ENCODE measurements around the gene PSME3IP1.

The PSME3IP1 gene

DNA sequence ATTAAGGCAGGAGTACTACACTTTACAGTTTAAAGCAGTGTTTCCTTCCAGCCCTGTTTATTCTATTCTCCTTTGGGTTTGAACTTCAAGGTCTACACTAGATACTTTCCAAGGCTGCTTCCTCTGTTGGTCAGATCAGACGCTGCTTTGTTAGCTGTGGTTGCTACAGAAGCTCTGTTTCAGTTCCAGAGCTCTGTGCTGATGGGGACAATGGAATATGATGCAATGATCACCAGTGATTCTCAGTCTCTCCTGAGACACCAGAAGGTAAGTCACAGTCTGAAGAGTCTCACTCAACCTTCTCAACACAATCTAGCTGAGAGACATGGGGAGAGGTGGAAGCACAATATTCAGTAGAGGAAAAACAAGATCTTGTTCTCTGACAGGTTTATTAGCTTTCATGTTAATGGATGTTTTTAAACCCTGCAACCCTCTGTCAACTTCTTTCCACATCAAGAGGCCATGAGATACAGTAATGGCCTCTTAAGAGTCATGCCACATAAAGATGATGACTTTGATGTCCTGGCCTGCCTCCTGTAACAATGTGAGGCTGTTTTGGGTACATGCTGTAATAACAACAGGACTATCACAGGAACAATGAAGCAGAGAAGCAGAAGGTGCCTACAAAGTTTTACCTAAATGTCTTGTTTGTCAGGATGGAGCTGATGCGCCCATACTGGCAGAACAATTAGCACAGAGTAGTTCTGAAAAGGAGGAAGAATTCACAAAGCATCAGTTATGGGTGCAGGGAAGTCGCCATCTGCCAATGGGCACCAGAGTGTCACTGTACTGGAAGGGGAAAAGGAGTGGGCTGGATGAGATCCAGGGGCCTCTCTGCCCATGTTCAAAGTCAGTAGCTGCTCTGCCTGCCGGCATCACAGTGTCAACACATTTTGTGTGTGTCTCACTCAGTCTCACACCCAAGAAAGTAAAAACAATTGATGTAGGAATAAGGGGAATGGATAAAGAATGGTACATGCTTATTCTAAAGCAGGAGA lies 33.4 kb downstream of the PSME3IP1 start:
- no peak for TF ChIP-seq CTCF (conservative IDR thresholded peaks at IDR 0.05; ENCODE audit: control insufficient read depth, insufficient read depth, low read depth, low read length)
- DNase-seq (ENCODE audit: low read depth): no peak
- no peak overlapping the region for H3K4me3 ChIP-seq (ENCODE audit: control insufficient read depth, low read depth, low read length)

- DNase-seq (ENCODE audit: low read depth): no peak
- no peak for TF ChIP-seq CTCF (conservative IDR thresholded peaks at IDR 0.05; ENCODE audit: control insufficient read depth, insufficient read depth, low read depth, low read length)
- H3K4me3 ChIP-seq (ENCODE audit: control insufficient read depth, low read depth, low read length): no peak overlapping the region
These were observed 34.5 kb downstream of the PSME3IP1 start for GRCh38 chr16:57151369-57151768.

DNA sequence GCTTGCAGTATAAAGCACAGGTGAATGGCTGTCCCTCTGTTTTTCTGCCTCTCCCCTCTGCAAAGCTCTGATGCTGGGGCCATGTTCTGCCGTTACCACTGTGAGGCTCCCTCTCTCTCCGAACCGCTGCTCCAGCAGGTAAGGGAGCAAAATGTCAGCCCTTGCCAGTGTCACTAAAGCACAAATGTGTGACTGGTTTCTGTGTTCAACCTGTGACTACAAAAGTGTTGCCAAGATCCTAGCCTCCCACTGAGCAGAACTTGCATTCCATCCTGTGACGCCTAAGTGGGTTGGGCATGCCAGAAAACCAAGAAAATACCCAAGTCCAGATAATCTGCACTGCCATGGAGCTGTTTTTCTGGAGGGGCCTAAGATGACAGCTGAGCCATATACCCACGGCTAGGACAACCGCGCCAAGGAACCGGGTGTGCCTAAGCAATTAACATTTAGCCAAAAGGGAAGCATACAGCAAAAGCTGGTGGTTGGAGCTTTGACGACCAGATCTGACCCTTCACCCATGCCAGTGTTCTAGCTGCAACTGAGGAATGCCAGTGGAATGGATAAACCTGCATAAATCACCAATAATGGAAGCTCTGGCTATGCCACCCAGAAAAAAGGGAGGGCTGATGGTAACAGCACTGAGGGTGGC lies 35.0 kb downstream of the PSME3IP1 start:
- H3K4me3 ChIP-seq (ENCODE audit: control insufficient read depth, low read depth, low read length): no peak overlapping the region
- no peak for DNase-seq (ENCODE audit: low read depth)
- TF ChIP-seq CTCF (conservative IDR thresholded peaks at IDR 0.05; ENCODE audit: control insufficient read depth, insufficient read depth, low read depth, low read length): no peak

- no peak for TF ChIP-seq CTCF (conservative IDR thresholded peaks at IDR 0.05; ENCODE audit: control insufficient read depth, insufficient read depth, low read depth, low read length)
- H3K4me3 ChIP-seq (ENCODE audit: control insufficient read depth, low read depth, low read length): no peak overlapping the region
- DNase-seq (ENCODE audit: low read depth): no peak
These were observed 36.4 kb downstream of the PSME3IP1 start for GRCh38 chr16:57149391-57149790.

- no peak for DNase-seq (ENCODE audit: low read depth)
- no peak overlapping the region for H3K4me3 ChIP-seq (ENCODE audit: control insufficient read depth, low read depth, low read length)
- TF ChIP-seq CTCF (conservative IDR thresholded peaks at IDR 0.05; ENCODE audit: control insufficient read depth, insufficient read depth, low read depth, low read length): no peak
These were observed 37.4 kb downstream of the PSME3IP1 start for GRCh38 chr16:57148481-57148880.

- H3K4me3 ChIP-seq (ENCODE audit: control insufficient read depth, low read depth, low read length): no peak overlapping the region
- peak; percentile 73 for DNase-seq (ENCODE audit: low read depth)
- TF ChIP-seq CTCF (conservative IDR thresholded peaks at IDR 0.05; ENCODE audit: control insufficient read depth, insufficient read depth, low read depth, low read length): no peak
These were observed 38.2 kb downstream of the PSME3IP1 start for GRCh38 chr16:57147381-57148221.

All from fibroblast of mammary gland (primary cell).